ENCODE measurements around the gene C2CD4B.

- TF ChIP-seq CTCF (IDR thresholded peaks at IDR 0.05) (no peak), EZH2 (IDR thresholded peaks at IDR 0.05; ENCODE audit: borderline replicate concordance, insufficient read depth, low read depth, low read length, poor library complexity, severe bottlenecking) (no peak)
Observed at GRCh38 chr15:62147551-62147950, 17.5 kb downstream of the C2CD4B start.
